NCI-H1048 (cell line): ENCODE measurements around the gene RAP1A.
"Not testable (repeated sequence)": the region's sequence is repeated elsewhere in the genome, so short reads cannot be mapped to it uniquely, and the experiment has no call there.

Source experiments
- DNase-seq: peaks from one replicate; lab custom pipeline; 2025; lab: John Stamatoyannopoulos, UW

Gene RAP1A

GRCh38 chr1:111737216-111738132 lies 117.9 kb downstream of the RAP1A start:
- no peak for DNase-seq

- no peak for DNase-seq
These were observed 118.5 kb downstream of the RAP1A start for GRCh38 chr1:111738133-111738435.

- DNase-seq, result peak; percentile 32
These were observed 119.0 kb downstream of the RAP1A start for GRCh38 chr1:111738436-111739193.

- peak; percentile 47 for DNase-seq
These were observed 119.8 kb downstream of the RAP1A start, which contains the start of gene INKA2 for GRCh38 chr1:111739194-111739924. Gene INKA2 (minus strand): TSS chr1:111739395. CDS start chr1:111739242, 153 bp downstream.

GRCh38 chr1:111739925-111740765 lies 120.6 kb downstream of the RAP1A start:
- no peak for DNase-seq

GRCh38 chr1:111742292-111742691 lies 122.7 kb downstream of the RAP1A start:
- DNase-seq, result not testable (repeated sequence)

GRCh38 chr1:111742938-111743549 lies 123.5 kb downstream of the RAP1A start:
- DNase-seq, result no peak

GRCh38 chr1:111743679-111744101 lies 124.1 kb downstream of the RAP1A start:
- DNase-seq, result no peak

GRCh38 chr1:111745675-111746613 lies 126.4 kb downstream of the RAP1A start:
- DNase-seq, result no peak

GRCh38 chr1:111746614-111746999 lies 127.0 kb downstream of the RAP1A start:
- no peak for DNase-seq

- DNase-seq, result peak; percentile 59
These were observed 127.7 kb downstream of the RAP1A start for GRCh38 chr1:111747282-111747734.

GRCh38 chr1:111747947-111748346 lies 128.4 kb downstream of the RAP1A start:
- no peak for DNase-seq

GRCh38 chr1:111749628-111750027 lies 130.0 kb downstream of the RAP1A start:
- DNase-seq, result no peak

GRCh38 chr1:111750856-111751255 lies 131.3 kb downstream of the RAP1A start:
- no peak for DNase-seq

- DNase-seq, result no peak
These were observed 132.5 kb downstream of the RAP1A start for GRCh38 chr1:111751906-111752575.

GRCh38 chr1:111754984-111755330 lies 135.4 kb downstream of the RAP1A start:
- DNase-seq, result no peak

GRCh38 chr1:111755331-111756123 lies 135.9 kb downstream of the RAP1A start, which contains the start of gene DDX20:
Gene DDX20 (plus strand): TSS chr1:111755901. CDS start chr1:111755925, 24 bp downstream.
- DNase-seq, result peak; percentile 90

- no peak for DNase-seq
These were observed 136.5 kb downstream of the RAP1A start for GRCh38 chr1:111756124-111756513.
